ENCODE results near the gene P4HB.

- no peak for TF ChIP-seq CTCF (IDR thresholded peaks at IDR 0.05)
- no peak for TF ChIP-seq POLR2A (IDR thresholded peaks at IDR 0.05)
Observed at GRCh38 chr17:81844327-81844851, 15.9 kb downstream of the P4HB start.
